VCaP (cell line): Measurements from ENCODE around the gene STARD13.

Source experiments
- H3K27ac ChIP-seq: fragments of 450-650 bp; 2 replicates; pipeline ENCODE4 v1.5.1; 2017
- TF ChIP-seq, protein P1 (sequence below): fragments of 450-650 bp; conservative IDR thresholded peaks from 2 replicates; pipeline ENCODE4 v1.5.1; 2017; ENCODE audit warnings: mild to moderate bottlenecking, moderate library complexity

STARD13 gene, protein sequence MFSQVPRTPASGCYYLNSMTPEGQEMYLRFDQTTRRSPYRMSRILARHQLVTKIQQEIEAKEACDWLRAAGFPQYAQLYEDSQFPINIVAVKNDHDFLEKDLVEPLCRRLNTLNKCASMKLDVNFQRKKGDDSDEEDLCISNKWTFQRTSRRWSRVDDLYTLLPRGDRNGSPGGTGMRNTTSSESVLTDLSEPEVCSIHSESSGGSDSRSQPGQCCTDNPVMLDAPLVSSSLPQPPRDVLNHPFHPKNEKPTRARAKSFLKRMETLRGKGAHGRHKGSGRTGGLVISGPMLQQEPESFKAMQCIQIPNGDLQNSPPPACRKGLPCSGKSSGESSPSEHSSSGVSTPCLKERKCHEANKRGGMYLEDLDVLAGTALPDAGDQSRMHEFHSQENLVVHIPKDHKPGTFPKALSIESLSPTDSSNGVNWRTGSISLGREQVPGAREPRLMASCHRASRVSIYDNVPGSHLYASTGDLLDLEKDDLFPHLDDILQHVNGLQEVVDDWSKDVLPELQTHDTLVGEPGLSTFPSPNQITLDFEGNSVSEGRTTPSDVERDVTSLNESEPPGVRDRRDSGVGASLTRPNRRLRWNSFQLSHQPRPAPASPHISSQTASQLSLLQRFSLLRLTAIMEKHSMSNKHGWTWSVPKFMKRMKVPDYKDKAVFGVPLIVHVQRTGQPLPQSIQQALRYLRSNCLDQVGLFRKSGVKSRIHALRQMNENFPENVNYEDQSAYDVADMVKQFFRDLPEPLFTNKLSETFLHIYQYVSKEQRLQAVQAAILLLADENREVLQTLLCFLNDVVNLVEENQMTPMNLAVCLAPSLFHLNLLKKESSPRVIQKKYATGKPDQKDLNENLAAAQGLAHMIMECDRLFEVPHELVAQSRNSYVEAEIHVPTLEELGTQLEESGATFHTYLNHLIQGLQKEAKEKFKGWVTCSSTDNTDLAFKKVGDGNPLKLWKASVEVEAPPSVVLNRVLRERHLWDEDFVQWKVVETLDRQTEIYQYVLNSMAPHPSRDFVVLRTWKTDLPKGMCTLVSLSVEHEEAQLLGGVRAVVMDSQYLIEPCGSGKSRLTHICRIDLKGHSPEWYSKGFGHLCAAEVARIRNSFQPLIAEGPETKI

DNA sequence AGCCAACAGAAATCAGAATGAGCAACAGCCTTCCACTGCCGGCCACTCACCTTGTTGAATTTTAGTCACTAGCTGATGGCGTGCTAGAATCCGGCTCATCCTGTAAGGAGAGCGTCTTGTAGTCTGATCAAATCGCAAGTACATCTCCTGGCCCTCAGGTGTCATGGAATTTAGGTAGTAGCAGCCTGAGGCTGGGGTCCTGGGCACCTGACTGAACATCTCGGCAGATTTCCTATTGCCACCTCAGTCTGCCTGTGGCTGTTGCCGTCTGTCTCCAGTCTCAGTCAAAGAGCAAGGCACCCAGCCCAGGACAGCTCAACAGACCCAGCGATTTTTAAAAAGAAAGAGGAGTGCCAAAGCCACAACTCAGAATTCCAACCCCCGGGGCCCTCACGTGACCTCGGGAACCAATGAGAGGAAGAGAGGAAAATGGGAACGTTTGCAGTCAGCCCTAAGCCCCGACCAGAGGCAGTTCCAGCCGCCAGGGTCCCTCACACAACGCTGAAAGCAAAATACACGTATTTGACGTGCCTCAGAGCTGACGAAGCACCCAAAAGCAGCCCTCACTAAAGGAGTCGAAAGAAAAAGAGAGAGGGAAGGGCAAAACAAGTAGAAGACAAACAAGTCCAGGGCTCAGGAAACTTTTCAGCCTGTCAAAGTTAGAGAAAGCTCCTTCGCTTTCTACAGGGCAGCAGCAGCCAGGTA lies at the start of gene STARD13:
STARD13 (minus strand) TSS at position 336 of the 705 bp plus-strand sequence; CDS start at position 219, 117 bp downstream.
- peak within 1 kb of the TSS; percentile 74 for H3K27ac ChIP-seq
- TF ChIP-seq, protein P1, sequence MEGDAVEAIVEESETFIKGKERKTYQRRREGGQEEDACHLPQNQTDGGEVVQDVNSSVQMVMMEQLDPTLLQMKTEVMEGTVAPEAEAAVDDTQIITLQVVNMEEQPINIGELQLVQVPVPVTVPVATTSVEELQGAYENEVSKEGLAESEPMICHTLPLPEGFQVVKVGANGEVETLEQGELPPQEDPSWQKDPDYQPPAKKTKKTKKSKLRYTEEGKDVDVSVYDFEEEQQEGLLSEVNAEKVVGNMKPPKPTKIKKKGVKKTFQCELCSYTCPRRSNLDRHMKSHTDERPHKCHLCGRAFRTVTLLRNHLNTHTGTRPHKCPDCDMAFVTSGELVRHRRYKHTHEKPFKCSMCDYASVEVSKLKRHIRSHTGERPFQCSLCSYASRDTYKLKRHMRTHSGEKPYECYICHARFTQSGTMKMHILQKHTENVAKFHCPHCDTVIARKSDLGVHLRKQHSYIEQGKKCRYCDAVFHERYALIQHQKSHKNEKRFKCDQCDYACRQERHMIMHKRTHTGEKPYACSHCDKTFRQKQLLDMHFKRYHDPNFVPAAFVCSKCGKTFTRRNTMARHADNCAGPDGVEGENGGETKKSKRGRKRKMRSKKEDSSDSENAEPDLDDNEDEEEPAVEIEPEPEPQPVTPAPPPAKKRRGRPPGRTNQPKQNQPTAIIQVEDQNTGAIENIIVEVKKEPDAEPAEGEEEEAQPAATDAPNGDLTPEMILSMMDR = peak; percentile 39; the same call in 1 of the 2 replicates

DNA sequence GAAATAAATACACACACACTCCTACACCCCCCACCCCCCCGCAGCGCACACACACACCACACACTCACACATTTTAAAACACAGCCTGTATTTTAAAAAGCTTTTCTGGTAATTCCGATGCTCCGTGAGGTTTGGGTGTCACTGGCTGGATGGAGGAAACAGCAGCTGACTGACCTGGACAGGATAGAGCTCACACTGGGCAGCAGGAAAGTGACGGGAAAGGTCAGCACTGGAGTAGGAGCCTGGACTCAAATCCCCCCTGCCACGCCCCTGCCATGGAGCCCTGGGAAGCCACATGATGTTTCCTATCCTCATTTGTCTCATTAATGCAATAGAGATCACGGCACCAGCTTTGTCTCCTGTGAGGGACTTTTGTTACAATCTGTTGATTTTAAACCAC lies 49.3 kb upstream of the STARD13 start:
- TF ChIP-seq, protein P1 = no peak
- no peak overlapping the region for H3K27ac ChIP-seq

GRCh38 chr13:33331962-33332361 lies 46.4 kb upstream of the STARD13 start:
- no peak overlapping the region for H3K27ac ChIP-seq
- TF ChIP-seq, protein P1 = no peak

DNA sequence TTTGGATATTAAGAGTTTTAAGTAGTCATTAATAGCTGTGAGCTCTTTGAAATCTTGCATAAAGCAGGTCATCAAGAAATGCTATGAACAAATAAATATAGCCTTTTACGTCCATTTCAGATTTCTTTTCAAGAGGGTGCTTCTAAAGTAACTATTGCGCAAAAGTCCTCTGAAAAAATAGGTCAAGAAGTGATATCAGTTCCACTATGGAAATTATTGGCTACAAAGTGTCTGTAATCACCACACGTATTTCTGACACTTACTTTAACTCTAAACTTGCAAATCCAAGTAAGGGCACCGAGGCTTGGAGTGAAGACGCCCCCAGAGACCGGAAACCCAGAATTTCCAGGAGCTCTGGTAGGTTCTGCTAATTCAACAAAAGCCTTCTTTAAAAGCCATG lies 44.9 kb upstream of the STARD13 start:
- TF ChIP-seq, protein P1 = no peak
- no peak overlapping the region for H3K27ac ChIP-seq

GRCh38 chr13:33328701-33329100 lies 43.1 kb upstream of the STARD13 start:
- TF ChIP-seq, protein P1 = no peak

GRCh38 chr13:33326723-33327122 lies 41.2 kb upstream of the STARD13 start:
- TF ChIP-seq, protein P1 = no peak
- H3K27ac ChIP-seq = no peak overlapping the region

More at GRCh38 chr13:33328701-33329100, 43.1 kb upstream of the STARD13 start:
- H3K27ac ChIP-seq = no peak overlapping the region
